Central memory CD8-positive, alpha-beta T cell (primary cell): ENCODE data around the gene ARHGEF11.
"Not testable (repeated sequence)": the region's sequence is repeated elsewhere in the genome, so short reads cannot be mapped to it uniquely, and the experiment has no call there.

Experiments used
- ATAC-seq: fragments of 150-1000 bp; cut with Tn5 transposase; replicated peaks from 2 replicates; pipeline ENCODE4 v1.10.0; 2022; ENCODE audit warnings: mild to moderate bottlenecking, moderate FRiP score, moderate number of reproducible peaks; ENCODE audit not compliant: poor library complexity, severe bottlenecking; ENCODE audit errors: extremely low read depth
- DNase-seq, 2 donors: peaks; one replicate each; pipeline ENCODE4 v3.0.0; 2021; ENCODE audit warnings: low spot score in 2 of 2
- H3K27ac Mint-ChIP-seq: one replicate; pipeline ENCODE4 v1.8.0; 2022; ENCODE audit warnings: low read depth, mild to moderate bottlenecking, moderate library complexity, mixed read lengths
- H3K27me3 Mint-ChIP-seq: one replicate; pipeline ENCODE4 v1.8.0; 2022; ENCODE audit warnings: mixed read lengths
- H3K36me3 Mint-ChIP-seq: one replicate; pipeline ENCODE4 v1.8.0; 2022; ENCODE audit warnings: mild to moderate bottlenecking, moderate library complexity, mixed read lengths; ENCODE audit not compliant: insufficient read depth
- H3K4me1 Mint-ChIP-seq: one replicate; pipeline ENCODE4 v1.8.0; 2022; ENCODE audit warnings: mixed read lengths
- H3K4me3 Mint-ChIP-seq: one replicate; pipeline ENCODE4 v1.8.0; 2022; ENCODE audit warnings: mild to moderate bottlenecking, moderate library complexity, mixed read lengths
- H3K9me3 Mint-ChIP-seq: one replicate; pipeline ENCODE4 v1.8.0; 2022; ENCODE audit warnings: mixed read lengths

Gene ARHGEF11

GRCh38 chr1:157081707-157082106 is 36.2 kb upstream of the ARHGEF11 start:
- peaks cover 2% of the 10 kb centered on the region for H3K36me3 Mint-ChIP-seq

GRCh38 chr1:157080714-157081113 is 35.2 kb upstream of the ARHGEF11 start:
- Mint-ChIP-seq H3K27ac (no peak overlapping the region), H3K27me3 (peaks cover 26% of the 10 kb centered on the region), H3K9me3 (no peaks in the 10 kb centered on the region), H3K4me3 (no peak overlapping the region), H3K4me1 (no peaks in the 10 kb centered on the region), H3K36me3 (peaks cover 2% of the 10 kb centered on the region)
- ATAC-seq (no peak), DNase-seq (no peak)

More at GRCh38 chr1:157081707-157082106, 36.2 kb upstream of the ARHGEF11 start:
- no peaks in the 10 kb centered on the region for H3K9me3 Mint-ChIP-seq
- no peak overlapping the region for H3K27ac Mint-ChIP-seq
- peaks cover 21% of the 10 kb centered on the region for H3K27me3 Mint-ChIP-seq
- no peak overlapping the region for H3K4me3 Mint-ChIP-seq
- DNase-seq (no peak), ATAC-seq (no peak)
- H3K4me1 Mint-ChIP-seq = no peaks in the 10 kb centered on the region

- peaks cover 2% of the 10 kb centered on the region for H3K36me3 Mint-ChIP-seq
- no peaks in the 10 kb centered on the region for H3K9me3 Mint-ChIP-seq
- no peak overlapping the region for H3K4me3 Mint-ChIP-seq
- DNase-seq = no peak
- no peaks in the 10 kb centered on the region for H3K4me1 Mint-ChIP-seq
- no peak overlapping the region for H3K27ac Mint-ChIP-seq
- no peak for ATAC-seq
- peaks cover 43% of the 10 kb centered on the region for H3K27me3 Mint-ChIP-seq
These were observed 31.9 kb upstream of the ARHGEF11 start for GRCh38 chr1:157077394-157077793.

- Mint-ChIP-seq H3K36me3 (peaks cover 2% of the 10 kb centered on the region), H3K9me3 (no peaks in the 10 kb centered on the region), H3K27me3 (peaks cover 35% of the 10 kb centered on the region), H3K4me1 (no peaks in the 10 kb centered on the region), H3K27ac (no peak overlapping the region), H3K4me3 (no peak overlapping the region)
- DNase-seq = no peak
- no peak for ATAC-seq
These were observed 28.6 kb upstream of the ARHGEF11 start for GRCh38 chr1:157073944-157074685.

- H3K27ac Mint-ChIP-seq = no peak overlapping the region
- no peaks in the 10 kb centered on the region for H3K4me1 Mint-ChIP-seq
- H3K27me3 Mint-ChIP-seq = peaks cover 52% of the 10 kb centered on the region
- H3K4me3 Mint-ChIP-seq = no peak overlapping the region
- DNase-seq (no peak), ATAC-seq (no peak)
- no peaks in the 10 kb centered on the region for H3K9me3 Mint-ChIP-seq
- no peaks in the 10 kb centered on the region for H3K36me3 Mint-ChIP-seq
These were observed 24.1 kb upstream of the ARHGEF11 start for GRCh38 chr1:157069601-157070000.

GRCh38 chr1:157059241-157059640 is 13.7 kb upstream of the ARHGEF11 start:
- DNase-seq, H3K27ac Mint-ChIP-seq, H3K36me3 Mint-ChIP-seq, ATAC-seq, H3K4me1 Mint-ChIP-seq, H3K4me3 Mint-ChIP-seq, H3K9me3 Mint-ChIP-seq: not testable (repeated sequence)
- H3K27me3 Mint-ChIP-seq = peaks cover 78% of the 10 kb centered on the region

- H3K27me3 Mint-ChIP-seq = peaks cover 82% of the 10 kb centered on the region
- peaks cover 1% of the 10 kb centered on the region for H3K9me3 Mint-ChIP-seq
These were observed 10.7 kb upstream of the ARHGEF11 start for GRCh38 chr1:157056269-157056668.

GRCh38 chr1:157055729-157056128 is 10.2 kb upstream of the ARHGEF11 start:
- not testable (repeated sequence) for H3K4me3 Mint-ChIP-seq, H3K4me1 Mint-ChIP-seq, H3K27ac Mint-ChIP-seq, H3K9me3 Mint-ChIP-seq, H3K36me3 Mint-ChIP-seq, ATAC-seq, DNase-seq
- peaks cover 82% of the 10 kb centered on the region for H3K27me3 Mint-ChIP-seq

More at GRCh38 chr1:157056269-157056668, 10.7 kb upstream of the ARHGEF11 start:
- ATAC-seq = no peak
- Mint-ChIP-seq H3K36me3 (no peaks in the 10 kb centered on the region), H3K4me1 (no peaks in the 10 kb centered on the region), H3K27ac (no peak overlapping the region), H3K4me3 (no peak overlapping the region)
- DNase-seq = no peak

GRCh38 chr1:157050836-157051235 is 5.3 kb upstream of the ARHGEF11 start:
- H3K4me3 Mint-ChIP-seq = no peak overlapping the region
- no peaks in the 10 kb centered on the region for H3K36me3 Mint-ChIP-seq
- H3K27me3 Mint-ChIP-seq = peaks cover 90% of the 10 kb centered on the region

GRCh38 chr1:157047062-157047410 is 1.5 kb upstream of the ARHGEF11 start:
- H3K4me3 Mint-ChIP-seq = peak overlapping the region; percentile 92
- peaks cover 6% of the 10 kb centered on the region for H3K4me1 Mint-ChIP-seq
- ATAC-seq = no peak
- H3K9me3 Mint-ChIP-seq = peaks cover 5% of the 10 kb centered on the region
- no peaks in the 10 kb centered on the region for H3K36me3 Mint-ChIP-seq
- H3K27me3 Mint-ChIP-seq = peaks cover 96% of the 10 kb centered on the region
- H3K27ac Mint-ChIP-seq = no peak overlapping the region
- no peak for DNase-seq

More at GRCh38 chr1:157050836-157051235, 5.3 kb upstream of the ARHGEF11 start:
- no peak for ATAC-seq
- Mint-ChIP-seq H3K4me1 (peaks cover 6% of the 10 kb centered on the region), H3K9me3 (peaks cover 5% of the 10 kb centered on the region), H3K27ac (no peak overlapping the region)
- no peak for DNase-seq

- no peak overlapping the region for H3K27ac Mint-ChIP-seq
- H3K4me3 Mint-ChIP-seq = no peak overlapping the region
- ATAC-seq = no peak
- H3K27me3 Mint-ChIP-seq = peaks cover 88% of the 10 kb centered on the region
- H3K4me1 Mint-ChIP-seq = peaks cover 6% of the 10 kb centered on the region
- DNase-seq = no peak
- no peaks in the 10 kb centered on the region for H3K9me3 Mint-ChIP-seq
- H3K36me3 Mint-ChIP-seq = no peaks in the 10 kb centered on the region
These were observed 1.2 kb downstream of the ARHGEF11 start for GRCh38 chr1:157044326-157044725.

GRCh38 chr1:157043685-157044084 is 1.9 kb downstream of the ARHGEF11 start:
- H3K36me3 Mint-ChIP-seq = no peaks in the 10 kb centered on the region
- no peak for ATAC-seq

GRCh38 chr1:157042846-157043245 is 2.7 kb downstream of the ARHGEF11 start:
- H3K27me3 Mint-ChIP-seq = peaks cover 87% of the 10 kb centered on the region
- H3K9me3 Mint-ChIP-seq = no peaks in the 10 kb centered on the region
- no peak for ATAC-seq
- H3K4me1 Mint-ChIP-seq = peaks cover 6% of the 10 kb centered on the region
- no peak overlapping the region for H3K4me3 Mint-ChIP-seq
- no peak for DNase-seq
- no peak overlapping the region for H3K27ac Mint-ChIP-seq
- H3K36me3 Mint-ChIP-seq = no peaks in the 10 kb centered on the region

More at GRCh38 chr1:157043685-157044084, 1.9 kb downstream of the ARHGEF11 start:
- Mint-ChIP-seq H3K4me3 (no peak overlapping the region), H3K27me3 (peaks cover 88% of the 10 kb centered on the region), H3K4me1 (peaks cover 6% of the 10 kb centered on the region), H3K27ac (no peak overlapping the region), H3K9me3 (no peaks in the 10 kb centered on the region)
- no peak for DNase-seq
